HG02588 (cell line): ENCODE data around the gene TRIML2.
"Not testable (repeated sequence)": the region's sequence is repeated elsewhere in the genome, so short reads cannot be mapped to it uniquely, and the experiment has no call there.

Experiments
- ATAC-seq: cut with Tn5 transposase; IDR thresholded peaks from one replicate; pipeline ENCODE4 v1.9.1; 2021; ENCODE audit warnings: mild to moderate bottlenecking, moderate library complexity; ENCODE audit not compliant: unreplicated experiment

The TRIML2 gene

GRCh38 chr4:188107931-188108843 is 1.2 kb downstream of the TRIML2 start:
- ATAC-seq, result no peak

- ATAC-seq, result no peak
Observed at GRCh38 chr4:188106454-188106853, 2.9 kb downstream of the TRIML2 start.

GRCh38 chr4:188092824-188093223 is 16.6 kb downstream of the TRIML2 start:
- no peak for ATAC-seq

- ATAC-seq, result no peak
Observed at GRCh38 chr4:188086858-188087257, 22.5 kb downstream of the TRIML2 start.

GRCh38 chr4:188082796-188083195 is 26.6 kb downstream of the TRIML2 start:
- ATAC-seq, result no peak

GRCh38 chr4:188078116-188078515 is 31.3 kb downstream of the TRIML2 start:
- no peak for ATAC-seq

- ATAC-seq, result no peak
Observed at GRCh38 chr4:188076169-188076568, 33.2 kb downstream of the TRIML2 start.

GRCh38 chr4:188061083-188061482 is 48.3 kb downstream of the TRIML2 start:
- ATAC-seq, result no peak

GRCh38 chr4:188053302-188053701 is 56.1 kb downstream of the TRIML2 start:
- no peak for ATAC-seq

GRCh38 chr4:188046657-188047056 is 62.7 kb downstream of the TRIML2 start:
- no peak for ATAC-seq

- not testable (repeated sequence) for ATAC-seq
Observed at GRCh38 chr4:188045461-188045860, 63.9 kb downstream of the TRIML2 start.

- no peak for ATAC-seq
Observed at GRCh38 chr4:188043154-188043553, 66.2 kb downstream of the TRIML2 start.

GRCh38 chr4:188042191-188042590 is 67.2 kb downstream of the TRIML2 start:
- ATAC-seq, result no peak

- ATAC-seq, result no peak
Observed at GRCh38 chr4:188041721-188042120, 67.7 kb downstream of the TRIML2 start.
